ENCODE data around the gene RANBP17.

GRCh38 chr5:171340042-171340441 is 478.2 kb downstream of the RANBP17 start:
- no peak for TF ChIP-seq EZH2 (IDR thresholded peaks at IDR 0.05; ENCODE audit: insufficient read depth, poor library complexity, severe bottlenecking)
- TF ChIP-seq EZH2phosphoT487 (IDR thresholded peaks at IDR 0.05; ENCODE audit: insufficient read depth, low read depth), result no peak
